ENCODE data around the gene RBM18. TPM values are rescaled to one million over a fixed set of nuclear protein-coding genes. Genes with fewer than 3 reads are reported as not detected.

RBM18 gene
- total RNA-seq, 4 donors from 2014 or later = 8.1 to 18.8 (median 10.1) TPM

GRCh38 chr9:122212473-122213004 is 52.1 kb downstream of the RBM18 start:
- TF ChIP-seq CTCF (IDR thresholded peaks at IDR 0.05; ENCODE audit: low read depth) = no peak

GRCh38 chr9:122209451-122209850 is 55.2 kb downstream of the RBM18 start:
- TF ChIP-seq CTCF (IDR thresholded peaks at IDR 0.05; ENCODE audit: low read depth) = no peak

- no peak for TF ChIP-seq CTCF (IDR thresholded peaks at IDR 0.05; ENCODE audit: low read depth)
Measured at GRCh38 chr9:122207096-122207495, 57.5 kb downstream of the RBM18 start.

GRCh38 chr9:122206118-122207046 is 58.3 kb downstream of the RBM18 start:
- no peak for TF ChIP-seq CTCF (IDR thresholded peaks at IDR 0.05; ENCODE audit: low read depth)

GRCh38 chr9:122205176-122205575 is 59.5 kb downstream of the RBM18 start:
- TF ChIP-seq CTCF (IDR thresholded peaks at IDR 0.05; ENCODE audit: low read depth) = no peak

GRCh38 chr9:122204491-122204890 is 60.1 kb downstream of the RBM18 start:
- TF ChIP-seq CTCF (IDR thresholded peaks at IDR 0.05; ENCODE audit: low read depth) = no peak

GRCh38 chr9:122204055-122204454 is 60.6 kb downstream of the RBM18 start:
- TF ChIP-seq CTCF (IDR thresholded peaks at IDR 0.05; ENCODE audit: low read depth) = no peak
